NCI-H226 (cell line): ENCODE results near the gene SSBP4.

Experiments
- DNase-seq: peaks from one replicate; pipeline ENCODE4 v3.0.0-alpha.2; 2015

The SSBP4 gene

GRCh38 chr19:18473003-18473705 is 54.0 kb downstream of the SSBP4 start:
- DNase-seq: no peak

GRCh38 chr19:18473706-18474087 is 54.5 kb downstream of the SSBP4 start:
- DNase-seq: no peak

- DNase-seq: no peak
Observed at GRCh38 chr19:18474366-18474887, 55.2 kb downstream of the SSBP4 start.

- DNase-seq: no peak
Observed at GRCh38 chr19:18475004-18475453, 55.8 kb downstream of the SSBP4 start.

- DNase-seq: no peak
Observed at GRCh38 chr19:18475762-18476331, 56.6 kb downstream of the SSBP4 start.

GRCh38 chr19:18476507-18477041 is 57.4 kb downstream of the SSBP4 start:
- no peak for DNase-seq

GRCh38 chr19:18477042-18477779 is 58.0 kb downstream of the SSBP4 start:
- no peak for DNase-seq

- DNase-seq: no peak
Observed at GRCh38 chr19:18477974-18478373, 58.8 kb downstream of the SSBP4 start.

GRCh38 chr19:18478545-18479311 is 59.5 kb downstream of the SSBP4 start:
- peak; percentile 88 for DNase-seq

- no peak for DNase-seq
Observed at GRCh38 chr19:18480006-18480691, 61.0 kb downstream of the SSBP4 start.

- no peak for DNase-seq
Observed at GRCh38 chr19:18481505-18482222, 62.5 kb downstream of the SSBP4 start.

GRCh38 chr19:18483119-18483890 is 64.1 kb downstream of the SSBP4 start:
- no peak for DNase-seq
